ENCODE measurements around the gene MINDY3. TPM values are rescaled to one million over a fixed set of nuclear protein-coding genes. Genes with fewer than 3 reads are reported as not detected.

MINDY3 gene
- total and polyA plus RNA-seq, 7 donors = 15.0 to 39.2 (median 23.8) TPM

- intact Hi-C loops (cut with DNase I) = no loop called here
- no peak overlapping the region for H3K27ac ChIP-seq
- DNase-seq = no peak
- H3K27me3 ChIP-seq = no peaks in the 10 kb centered on the region
- peaks cover 0 to 27% (median 0%) of the 10 kb centered on the region in 4 donors for H3K36me3 ChIP-seq
- H3K4me1 ChIP-seq = peaks cover 0 to 47% (median 14%) of the 10 kb centered on the region in 4 donors
- TF ChIP-seq EP300 (IDR thresholded peaks at IDR 0.05) (no peak), POLR2AphosphoS5 (IDR thresholded peaks at IDR 0.05) (no peak), CTCF (IDR thresholded peaks at IDR 0.05) (no peak), POLR2A (IDR thresholded peaks at IDR 0.05) (no peak)
- WGBS, 2 donors = 95% methylated on average over 8 of the region's 8 CpGs
- no peak overlapping the region for H3K4me3 ChIP-seq
- H3K9me3 ChIP-seq = no peaks in the 10 kb centered on the region
Observed at GRCh38 chr10:15784662-15785300, 75.5 kb downstream of the MINDY3 start.

- Histone ChIP-seq H3K4me3 (no peak overlapping the region), H3K36me3 (peaks cover 0 to 27% (median 0%) of the 10 kb centered on the region in 4 donors), H3K4me1 (peaks cover 0 to 45% (median 9%) of the 10 kb centered on the region in 4 donors), H3K27me3 (no peaks in the 10 kb centered on the region), H3K27ac (no peak overlapping the region), H3K9me3 (no peaks in the 10 kb centered on the region)
- TF ChIP-seq EP300 (IDR thresholded peaks at IDR 0.05) = no peak
- no peak for TF ChIP-seq POLR2A (IDR thresholded peaks at IDR 0.05)
- no peak for TF ChIP-seq CTCF (IDR thresholded peaks at IDR 0.05)
- no peak for TF ChIP-seq POLR2AphosphoS5 (IDR thresholded peaks at IDR 0.05)
- no peak for DNase-seq
- intact Hi-C loops (cut with DNase I) = no loop called here
- WGBS, 2 donors = 35 to 73% methylated on average over 5 of the region's 5 CpGs
Observed at GRCh38 chr10:15783941-15784636, 76.2 kb downstream of the MINDY3 start.

GRCh38 chr10:15782851-15783250, 77.5 kb downstream of the MINDY3 start:
- 79 to 88% methylated on average over 4 of the region's 4 CpGs for WGBS, 2 donors
- TF ChIP-seq CTCF (IDR thresholded peaks at IDR 0.05) = no peak
- TF ChIP-seq POLR2A (IDR thresholded peaks at IDR 0.05) = no peak
- TF ChIP-seq EP300 (IDR thresholded peaks at IDR 0.05) = no peak
- TF ChIP-seq POLR2AphosphoS5 (IDR thresholded peaks at IDR 0.05) = no peak
- Histone ChIP-seq H3K9me3 (no peaks in the 10 kb centered on the region), H3K27me3 (no peaks in the 10 kb centered on the region), H3K4me3 (no peak overlapping the region), H3K27ac (no peak overlapping the region), H3K4me1 (peaks cover 0 to 37% (median 8%) of the 10 kb centered on the region in 4 donors), H3K36me3 (peaks cover 0 to 38% (median 3%) of the 10 kb centered on the region in 4 donors)
- DNase-seq = no peak
- intact Hi-C loops (cut with DNase I) = no loop called here

GRCh38 chr10:15781381-15781960, 78.8 kb downstream of the MINDY3 start:
- WGBS, 2 donors = 93% methylated on average over 7 of the region's 7 CpGs
- DNase-seq = no peak
- peaks cover 0 to 27% (median 8%) of the 10 kb centered on the region in 4 donors for H3K4me1 ChIP-seq
- no peaks in the 10 kb centered on the region for H3K27me3 ChIP-seq
- no peak for TF ChIP-seq POLR2A (IDR thresholded peaks at IDR 0.05)
- no peak for TF ChIP-seq EP300 (IDR thresholded peaks at IDR 0.05)
- TF ChIP-seq CTCF (IDR thresholded peaks at IDR 0.05) = no peak
- no peak for TF ChIP-seq POLR2AphosphoS5 (IDR thresholded peaks at IDR 0.05)
- no peak overlapping the region for H3K27ac ChIP-seq
- intact Hi-C loops (cut with DNase I) = no loop called here
- peaks cover 0 to 35% (median 3%) of the 10 kb centered on the region in 4 donors for H3K36me3 ChIP-seq
- H3K4me3 ChIP-seq = no peak overlapping the region
- no peaks in the 10 kb centered on the region for H3K9me3 ChIP-seq
